ENCODE measurements around the gene DUOXA1. TPM values are rescaled to one million over a fixed set of nuclear protein-coding genes. Genes with fewer than 3 reads are reported as not detected.
A peak's percentile ranks its signal among the peaks of the same experiment; 100 is the strongest.

Gene DUOXA1
- total RNA-seq, 1 experiment from 2014 or later = 0.09 TPM

DNA sequence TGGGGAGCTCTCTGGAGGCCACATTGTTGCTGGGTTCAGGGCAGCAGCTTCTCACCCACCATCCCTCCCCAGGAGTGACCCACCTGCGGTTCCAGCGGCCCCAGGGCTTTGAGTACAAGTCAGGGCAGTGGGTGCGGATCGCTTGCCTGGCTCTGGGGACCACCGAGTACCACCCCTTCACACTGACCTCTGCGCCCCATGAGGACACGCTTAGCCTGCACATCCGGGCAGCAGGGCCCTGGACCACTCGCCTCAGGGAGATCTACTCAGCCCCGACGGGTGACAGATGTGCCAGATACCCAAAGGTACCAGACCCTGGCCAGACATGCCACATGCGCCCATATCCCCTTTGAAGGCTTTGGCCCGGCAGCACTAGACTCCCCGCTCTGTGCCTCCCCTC, 32.0 kb upstream of the DUOXA1 start (continued):
- TF ChIP-seq, protein P1, sequence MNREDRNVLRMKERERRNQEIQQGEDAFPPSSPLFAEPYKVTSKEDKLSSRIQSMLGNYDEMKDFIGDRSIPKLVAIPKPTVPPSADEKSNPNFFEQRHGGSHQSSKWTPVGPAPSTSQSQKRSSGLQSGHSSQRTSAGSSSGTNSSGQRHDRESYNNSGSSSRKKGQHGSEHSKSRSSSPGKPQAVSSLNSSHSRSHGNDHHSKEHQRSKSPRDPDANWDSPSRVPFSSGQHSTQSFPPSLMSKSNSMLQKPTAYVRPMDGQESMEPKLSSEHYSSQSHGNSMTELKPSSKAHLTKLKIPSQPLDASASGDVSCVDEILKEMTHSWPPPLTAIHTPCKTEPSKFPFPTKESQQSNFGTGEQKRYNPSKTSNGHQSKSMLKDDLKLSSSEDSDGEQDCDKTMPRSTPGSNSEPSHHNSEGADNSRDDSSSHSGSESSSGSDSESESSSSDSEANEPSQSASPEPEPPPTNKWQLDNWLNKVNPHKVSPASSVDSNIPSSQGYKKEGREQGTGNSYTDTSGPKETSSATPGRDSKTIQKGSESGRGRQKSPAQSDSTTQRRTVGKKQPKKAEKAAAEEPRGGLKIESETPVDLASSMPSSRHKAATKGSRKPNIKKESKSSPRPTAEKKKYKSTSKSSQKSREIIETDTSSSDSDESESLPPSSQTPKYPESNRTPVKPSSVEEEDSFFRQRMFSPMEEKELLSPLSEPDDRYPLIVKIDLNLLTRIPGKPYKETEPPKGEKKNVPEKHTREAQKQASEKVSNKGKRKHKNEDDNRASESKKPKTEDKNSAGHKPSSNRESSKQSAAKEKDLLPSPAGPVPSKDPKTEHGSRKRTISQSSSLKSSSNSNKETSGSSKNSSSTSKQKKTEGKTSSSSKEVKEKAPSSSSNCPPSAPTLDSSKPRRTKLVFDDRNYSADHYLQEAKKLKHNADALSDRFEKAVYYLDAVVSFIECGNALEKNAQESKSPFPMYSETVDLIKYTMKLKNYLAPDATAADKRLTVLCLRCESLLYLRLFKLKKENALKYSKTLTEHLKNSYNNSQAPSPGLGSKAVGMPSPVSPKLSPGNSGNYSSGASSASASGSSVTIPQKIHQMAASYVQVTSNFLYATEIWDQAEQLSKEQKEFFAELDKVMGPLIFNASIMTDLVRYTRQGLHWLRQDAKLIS (CRISPR knock-in tag; IDR thresholded peaks at IDR 0.05; ENCODE audit: borderline replicate concordance) = no peak
- TF ChIP-seq, protein P2, sequence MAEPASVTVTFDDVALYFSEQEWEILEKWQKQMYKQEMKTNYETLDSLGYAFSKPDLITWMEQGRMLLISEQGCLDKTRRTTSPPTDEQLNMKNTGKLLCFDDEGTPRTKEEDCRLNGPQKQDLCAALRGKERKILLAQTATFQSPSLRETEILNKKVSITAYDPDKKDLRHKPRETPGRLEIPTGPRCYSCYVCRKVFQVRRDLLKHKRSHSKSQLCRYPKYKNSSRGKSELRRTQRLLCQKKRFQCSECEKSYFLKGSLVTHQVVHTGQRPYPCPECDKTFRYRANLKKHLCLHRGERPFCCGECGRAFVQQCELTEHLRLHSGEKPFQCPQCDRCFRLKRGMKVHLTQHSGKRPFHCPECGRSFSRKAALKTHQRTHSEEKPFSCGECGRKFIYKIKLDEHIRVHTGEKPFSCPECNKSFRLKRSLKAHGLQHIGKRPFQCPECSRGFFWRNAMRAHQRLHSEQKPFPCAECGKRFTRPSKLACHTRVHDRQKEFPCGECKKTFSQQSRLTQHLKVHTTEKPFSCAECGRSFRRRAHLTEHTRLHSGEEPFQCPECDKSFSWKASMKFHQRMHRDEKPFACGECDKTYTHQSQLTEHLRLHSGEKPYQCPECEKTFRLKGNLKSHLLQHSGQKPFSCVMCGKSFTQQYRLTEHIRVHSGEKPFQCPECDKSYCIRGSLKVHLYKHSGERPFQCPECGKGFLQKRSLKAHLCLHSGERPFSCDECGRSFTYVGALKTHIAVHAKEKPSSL (CRISPR knock-in tag; conservative IDR thresholded peaks at IDR 0.05) = no peak
- TF ChIP-seq, protein P3, sequence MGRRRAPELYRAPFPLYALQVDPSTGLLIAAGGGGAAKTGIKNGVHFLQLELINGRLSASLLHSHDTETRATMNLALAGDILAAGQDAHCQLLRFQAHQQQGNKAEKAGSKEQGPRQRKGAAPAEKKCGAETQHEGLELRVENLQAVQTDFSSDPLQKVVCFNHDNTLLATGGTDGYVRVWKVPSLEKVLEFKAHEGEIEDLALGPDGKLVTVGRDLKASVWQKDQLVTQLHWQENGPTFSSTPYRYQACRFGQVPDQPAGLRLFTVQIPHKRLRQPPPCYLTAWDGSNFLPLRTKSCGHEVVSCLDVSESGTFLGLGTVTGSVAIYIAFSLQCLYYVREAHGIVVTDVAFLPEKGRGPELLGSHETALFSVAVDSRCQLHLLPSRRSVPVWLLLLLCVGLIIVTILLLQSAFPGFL (CRISPR knock-in tag; IDR thresholded peaks at IDR 0.05; ENCODE audit: borderline replicate concordance) = no peak
- no peak for TF ChIP-seq ESRRA (CRISPR knock-in tag; IDR thresholded peaks at IDR 0.05; ENCODE audit: borderline replicate concordance)
- TF ChIP-seq, protein P4, sequence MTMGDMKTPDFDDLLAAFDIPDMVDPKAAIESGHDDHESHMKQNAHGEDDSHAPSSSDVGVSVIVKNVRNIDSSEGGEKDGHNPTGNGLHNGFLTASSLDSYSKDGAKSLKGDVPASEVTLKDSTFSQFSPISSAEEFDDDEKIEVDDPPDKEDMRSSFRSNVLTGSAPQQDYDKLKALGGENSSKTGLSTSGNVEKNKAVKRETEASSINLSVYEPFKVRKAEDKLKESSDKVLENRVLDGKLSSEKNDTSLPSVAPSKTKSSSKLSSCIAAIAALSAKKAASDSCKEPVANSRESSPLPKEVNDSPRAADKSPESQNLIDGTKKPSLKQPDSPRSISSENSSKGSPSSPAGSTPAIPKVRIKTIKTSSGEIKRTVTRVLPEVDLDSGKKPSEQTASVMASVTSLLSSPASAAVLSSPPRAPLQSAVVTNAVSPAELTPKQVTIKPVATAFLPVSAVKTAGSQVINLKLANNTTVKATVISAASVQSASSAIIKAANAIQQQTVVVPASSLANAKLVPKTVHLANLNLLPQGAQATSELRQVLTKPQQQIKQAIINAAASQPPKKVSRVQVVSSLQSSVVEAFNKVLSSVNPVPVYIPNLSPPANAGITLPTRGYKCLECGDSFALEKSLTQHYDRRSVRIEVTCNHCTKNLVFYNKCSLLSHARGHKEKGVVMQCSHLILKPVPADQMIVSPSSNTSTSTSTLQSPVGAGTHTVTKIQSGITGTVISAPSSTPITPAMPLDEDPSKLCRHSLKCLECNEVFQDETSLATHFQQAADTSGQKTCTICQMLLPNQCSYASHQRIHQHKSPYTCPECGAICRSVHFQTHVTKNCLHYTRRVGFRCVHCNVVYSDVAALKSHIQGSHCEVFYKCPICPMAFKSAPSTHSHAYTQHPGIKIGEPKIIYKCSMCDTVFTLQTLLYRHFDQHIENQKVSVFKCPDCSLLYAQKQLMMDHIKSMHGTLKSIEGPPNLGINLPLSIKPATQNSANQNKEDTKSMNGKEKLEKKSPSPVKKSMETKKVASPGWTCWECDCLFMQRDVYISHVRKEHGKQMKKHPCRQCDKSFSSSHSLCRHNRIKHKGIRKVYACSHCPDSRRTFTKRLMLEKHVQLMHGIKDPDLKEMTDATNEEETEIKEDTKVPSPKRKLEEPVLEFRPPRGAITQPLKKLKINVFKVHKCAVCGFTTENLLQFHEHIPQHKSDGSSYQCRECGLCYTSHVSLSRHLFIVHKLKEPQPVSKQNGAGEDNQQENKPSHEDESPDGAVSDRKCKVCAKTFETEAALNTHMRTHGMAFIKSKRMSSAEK (CRISPR knock-in tag; IDR thresholded peaks at IDR 0.05; ENCODE audit: borderline replicate concordance) = no peak
- TF ChIP-seq, protein P5, sequence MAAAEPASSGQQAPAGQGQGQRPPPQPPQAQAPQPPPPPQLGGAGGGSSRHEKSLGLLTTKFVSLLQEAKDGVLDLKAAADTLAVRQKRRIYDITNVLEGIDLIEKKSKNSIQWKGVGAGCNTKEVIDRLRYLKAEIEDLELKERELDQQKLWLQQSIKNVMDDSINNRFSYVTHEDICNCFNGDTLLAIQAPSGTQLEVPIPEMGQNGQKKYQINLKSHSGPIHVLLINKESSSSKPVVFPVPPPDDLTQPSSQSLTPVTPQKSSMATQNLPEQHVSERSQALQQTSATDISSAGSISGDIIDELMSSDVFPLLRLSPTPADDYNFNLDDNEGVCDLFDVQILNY (CRISPR knock-in tag; IDR thresholded peaks at IDR 0.05) = no peak
- no peak for TF ChIP-seq ELF4 (CRISPR knock-in tag; IDR thresholded peaks at IDR 0.05; ENCODE audit: low read depth)

DNA sequence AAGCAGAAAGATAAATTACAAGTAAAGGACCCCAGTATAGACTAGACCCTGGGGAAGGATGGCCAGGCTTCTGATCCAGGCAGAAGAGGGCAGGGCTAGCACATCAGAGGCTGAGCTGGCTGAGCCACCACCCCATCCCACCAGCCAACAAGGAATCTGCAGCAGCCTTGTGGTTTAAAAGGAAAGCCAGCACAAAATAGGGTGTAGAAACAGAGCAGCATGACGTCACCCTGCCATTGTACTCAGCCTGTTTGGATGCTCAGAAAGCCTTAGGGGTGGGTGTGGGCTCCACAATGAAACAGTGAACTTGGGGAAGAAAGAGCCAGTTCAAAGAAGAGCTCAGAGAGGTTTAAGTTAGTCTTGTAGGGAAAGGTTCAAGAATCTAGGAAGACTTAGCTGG, 28.3 kb upstream of the DUOXA1 start:
- Mint-ChIP-seq H3K4me1 (0 out of 2 replicates have a peak, but pooled peaks cover 5% of the 10 kb centered on the region), H3K4me3 (no peak overlapping the region), H3K9me3 (no peaks in the 10 kb centered on the region), H3K36me3 (no peaks in the 10 kb centered on the region), H3K27me3 (ENCODE audit: low read depth) (peaks cover 23% of the 10 kb centered on the region), H3K27ac (no peak overlapping the region)
- CTCF ChIA-PET = interaction anchor here (0.7 to 1.9 kb wide), 7 partner anchors 10 to 299 kb away, joined by 3 to 7 read pairs (median 4); partner anchors contain the start of gene SHF
- DNase-seq (ENCODE audit: low spot score) = no peak
- ATAC-seq = peak; percentile 22; the same call in 1 of the 2 replicates
- POLR2A ChIA-PET = no interaction called here
- TF ChIP-seq CREM (CRISPR knock-in tag; IDR thresholded peaks at IDR 0.05) (no peak), SP1 (CRISPR knock-in tag; conservative IDR thresholded peaks at IDR 0.05) (no peak), GTF2I (CRISPR knock-in tag; conservative IDR thresholded peaks at IDR 0.05) (no peak)
- TF ChIP-seq, protein P6, sequence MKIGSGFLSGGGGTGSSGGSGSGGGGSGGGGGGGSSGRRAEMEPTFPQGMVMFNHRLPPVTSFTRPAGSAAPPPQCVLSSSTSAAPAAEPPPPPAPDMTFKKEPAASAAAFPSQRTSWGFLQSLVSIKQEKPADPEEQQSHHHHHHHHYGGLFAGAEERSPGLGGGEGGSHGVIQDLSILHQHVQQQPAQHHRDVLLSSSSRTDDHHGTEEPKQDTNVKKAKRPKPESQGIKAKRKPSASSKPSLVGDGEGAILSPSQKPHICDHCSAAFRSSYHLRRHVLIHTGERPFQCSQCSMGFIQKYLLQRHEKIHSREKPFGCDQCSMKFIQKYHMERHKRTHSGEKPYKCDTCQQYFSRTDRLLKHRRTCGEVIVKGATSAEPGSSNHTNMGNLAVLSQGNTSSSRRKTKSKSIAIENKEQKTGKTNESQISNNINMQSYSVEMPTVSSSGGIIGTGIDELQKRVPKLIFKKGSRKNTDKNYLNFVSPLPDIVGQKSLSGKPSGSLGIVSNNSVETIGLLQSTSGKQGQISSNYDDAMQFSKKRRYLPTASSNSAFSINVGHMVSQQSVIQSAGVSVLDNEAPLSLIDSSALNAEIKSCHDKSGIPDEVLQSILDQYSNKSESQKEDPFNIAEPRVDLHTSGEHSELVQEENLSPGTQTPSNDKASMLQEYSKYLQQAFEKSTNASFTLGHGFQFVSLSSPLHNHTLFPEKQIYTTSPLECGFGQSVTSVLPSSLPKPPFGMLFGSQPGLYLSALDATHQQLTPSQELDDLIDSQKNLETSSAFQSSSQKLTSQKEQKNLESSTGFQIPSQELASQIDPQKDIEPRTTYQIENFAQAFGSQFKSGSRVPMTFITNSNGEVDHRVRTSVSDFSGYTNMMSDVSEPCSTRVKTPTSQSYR (CRISPR knock-in tag; IDR thresholded peaks at IDR 0.05) = no peak
- TF ChIP-seq, protein P7, sequence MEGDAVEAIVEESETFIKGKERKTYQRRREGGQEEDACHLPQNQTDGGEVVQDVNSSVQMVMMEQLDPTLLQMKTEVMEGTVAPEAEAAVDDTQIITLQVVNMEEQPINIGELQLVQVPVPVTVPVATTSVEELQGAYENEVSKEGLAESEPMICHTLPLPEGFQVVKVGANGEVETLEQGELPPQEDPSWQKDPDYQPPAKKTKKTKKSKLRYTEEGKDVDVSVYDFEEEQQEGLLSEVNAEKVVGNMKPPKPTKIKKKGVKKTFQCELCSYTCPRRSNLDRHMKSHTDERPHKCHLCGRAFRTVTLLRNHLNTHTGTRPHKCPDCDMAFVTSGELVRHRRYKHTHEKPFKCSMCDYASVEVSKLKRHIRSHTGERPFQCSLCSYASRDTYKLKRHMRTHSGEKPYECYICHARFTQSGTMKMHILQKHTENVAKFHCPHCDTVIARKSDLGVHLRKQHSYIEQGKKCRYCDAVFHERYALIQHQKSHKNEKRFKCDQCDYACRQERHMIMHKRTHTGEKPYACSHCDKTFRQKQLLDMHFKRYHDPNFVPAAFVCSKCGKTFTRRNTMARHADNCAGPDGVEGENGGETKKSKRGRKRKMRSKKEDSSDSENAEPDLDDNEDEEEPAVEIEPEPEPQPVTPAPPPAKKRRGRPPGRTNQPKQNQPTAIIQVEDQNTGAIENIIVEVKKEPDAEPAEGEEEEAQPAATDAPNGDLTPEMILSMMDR (IDR thresholded peaks at IDR 0.05) = no peak
- TF ChIP-seq, protein P8, sequence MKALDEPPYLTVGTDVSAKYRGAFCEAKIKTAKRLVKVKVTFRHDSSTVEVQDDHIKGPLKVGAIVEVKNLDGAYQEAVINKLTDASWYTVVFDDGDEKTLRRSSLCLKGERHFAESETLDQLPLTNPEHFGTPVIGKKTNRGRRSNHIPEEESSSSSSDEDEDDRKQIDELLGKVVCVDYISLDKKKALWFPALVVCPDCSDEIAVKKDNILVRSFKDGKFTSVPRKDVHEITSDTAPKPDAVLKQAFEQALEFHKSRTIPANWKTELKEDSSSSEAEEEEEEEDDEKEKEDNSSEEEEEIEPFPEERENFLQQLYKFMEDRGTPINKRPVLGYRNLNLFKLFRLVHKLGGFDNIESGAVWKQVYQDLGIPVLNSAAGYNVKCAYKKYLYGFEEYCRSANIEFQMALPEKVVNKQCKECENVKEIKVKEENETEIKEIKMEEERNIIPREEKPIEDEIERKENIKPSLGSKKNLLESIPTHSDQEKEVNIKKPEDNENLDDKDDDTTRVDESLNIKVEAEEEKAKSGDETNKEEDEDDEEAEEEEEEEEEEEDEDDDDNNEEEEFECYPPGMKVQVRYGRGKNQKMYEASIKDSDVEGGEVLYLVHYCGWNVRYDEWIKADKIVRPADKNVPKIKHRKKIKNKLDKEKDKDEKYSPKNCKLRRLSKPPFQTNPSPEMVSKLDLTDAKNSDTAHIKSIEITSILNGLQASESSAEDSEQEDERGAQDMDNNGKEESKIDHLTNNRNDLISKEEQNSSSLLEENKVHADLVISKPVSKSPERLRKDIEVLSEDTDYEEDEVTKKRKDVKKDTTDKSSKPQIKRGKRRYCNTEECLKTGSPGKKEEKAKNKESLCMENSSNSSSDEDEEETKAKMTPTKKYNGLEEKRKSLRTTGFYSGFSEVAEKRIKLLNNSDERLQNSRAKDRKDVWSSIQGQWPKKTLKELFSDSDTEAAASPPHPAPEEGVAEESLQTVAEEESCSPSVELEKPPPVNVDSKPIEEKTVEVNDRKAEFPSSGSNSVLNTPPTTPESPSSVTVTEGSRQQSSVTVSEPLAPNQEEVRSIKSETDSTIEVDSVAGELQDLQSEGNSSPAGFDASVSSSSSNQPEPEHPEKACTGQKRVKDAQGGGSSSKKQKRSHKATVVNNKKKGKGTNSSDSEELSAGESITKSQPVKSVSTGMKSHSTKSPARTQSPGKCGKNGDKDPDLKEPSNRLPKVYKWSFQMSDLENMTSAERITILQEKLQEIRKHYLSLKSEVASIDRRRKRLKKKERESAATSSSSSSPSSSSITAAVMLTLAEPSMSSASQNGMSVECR (CRISPR knock-in tag; IDR thresholded peaks at IDR 0.05; ENCODE audit: borderline replicate concordance) = no peak
